ENCODE results near the gene MORN1. TPM values are rescaled to one million over a fixed set of nuclear protein-coding genes. Genes with fewer than 3 reads are reported as not detected.
A peak's percentile ranks its signal among the peaks of the same experiment; 100 is the strongest.

Gene MORN1
- total RNA-seq, 6 experiments from 2014 or later: 5.3 to 8.9 (median 6.9) TPM

DNA sequence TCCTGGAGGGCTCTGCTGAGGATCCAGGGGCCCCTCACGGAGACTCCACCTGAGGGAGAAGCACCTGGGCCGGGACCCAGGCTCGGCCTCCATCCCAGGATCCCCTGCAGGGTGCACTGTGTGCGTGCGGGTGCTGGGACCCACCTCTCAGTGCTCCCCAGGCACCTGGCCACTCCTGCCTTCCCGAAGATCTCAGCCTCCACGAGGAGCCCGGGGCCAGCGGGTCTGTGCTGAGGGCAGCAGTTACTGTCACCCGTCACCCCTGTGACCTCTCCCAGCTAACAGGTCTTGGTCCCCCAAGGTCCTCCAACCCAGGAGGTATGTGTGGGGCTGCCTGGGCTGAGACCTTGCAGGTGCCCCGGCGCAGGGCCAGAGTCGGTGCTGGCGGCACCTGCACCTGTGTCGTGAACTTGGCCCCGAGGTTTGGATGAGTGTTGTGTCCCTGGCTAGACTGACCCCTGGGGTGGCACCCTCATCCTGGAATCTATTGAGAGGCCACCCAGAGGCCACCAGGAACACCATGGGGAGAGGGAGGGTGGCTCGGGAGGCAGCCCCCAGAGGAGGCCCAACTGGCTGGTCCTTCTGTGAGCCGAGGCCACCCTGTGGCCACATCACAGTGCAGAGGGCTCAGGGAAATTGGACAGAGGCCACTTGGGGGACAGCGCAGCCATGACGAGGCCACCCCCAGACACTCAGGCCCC lies 17.7 kb downstream of the MORN1 start:
- Mint-ChIP-seq H3K27me3 (ENCODE audit: insufficient read depth) (no peaks in the 10 kb centered on the region; the same call in 1 of the 2 replicates), H3K4me3 (no peak overlapping the region), H3K4me1 (ENCODE audit: low read depth) (no peaks in the 10 kb centered on the region), H3K36me3 (ENCODE audit: low read depth) (no peaks in the 10 kb centered on the region), H3K9me3 (no peaks in the 10 kb centered on the region), H3K27ac (no peak overlapping the region)
- TF ChIP-seq, protein P1, sequence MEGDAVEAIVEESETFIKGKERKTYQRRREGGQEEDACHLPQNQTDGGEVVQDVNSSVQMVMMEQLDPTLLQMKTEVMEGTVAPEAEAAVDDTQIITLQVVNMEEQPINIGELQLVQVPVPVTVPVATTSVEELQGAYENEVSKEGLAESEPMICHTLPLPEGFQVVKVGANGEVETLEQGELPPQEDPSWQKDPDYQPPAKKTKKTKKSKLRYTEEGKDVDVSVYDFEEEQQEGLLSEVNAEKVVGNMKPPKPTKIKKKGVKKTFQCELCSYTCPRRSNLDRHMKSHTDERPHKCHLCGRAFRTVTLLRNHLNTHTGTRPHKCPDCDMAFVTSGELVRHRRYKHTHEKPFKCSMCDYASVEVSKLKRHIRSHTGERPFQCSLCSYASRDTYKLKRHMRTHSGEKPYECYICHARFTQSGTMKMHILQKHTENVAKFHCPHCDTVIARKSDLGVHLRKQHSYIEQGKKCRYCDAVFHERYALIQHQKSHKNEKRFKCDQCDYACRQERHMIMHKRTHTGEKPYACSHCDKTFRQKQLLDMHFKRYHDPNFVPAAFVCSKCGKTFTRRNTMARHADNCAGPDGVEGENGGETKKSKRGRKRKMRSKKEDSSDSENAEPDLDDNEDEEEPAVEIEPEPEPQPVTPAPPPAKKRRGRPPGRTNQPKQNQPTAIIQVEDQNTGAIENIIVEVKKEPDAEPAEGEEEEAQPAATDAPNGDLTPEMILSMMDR (IDR thresholded peaks at IDR 0.05): peak; percentile 48; the same call in 1 of the 2 replicates
- DNase-seq: no peak

DNA sequence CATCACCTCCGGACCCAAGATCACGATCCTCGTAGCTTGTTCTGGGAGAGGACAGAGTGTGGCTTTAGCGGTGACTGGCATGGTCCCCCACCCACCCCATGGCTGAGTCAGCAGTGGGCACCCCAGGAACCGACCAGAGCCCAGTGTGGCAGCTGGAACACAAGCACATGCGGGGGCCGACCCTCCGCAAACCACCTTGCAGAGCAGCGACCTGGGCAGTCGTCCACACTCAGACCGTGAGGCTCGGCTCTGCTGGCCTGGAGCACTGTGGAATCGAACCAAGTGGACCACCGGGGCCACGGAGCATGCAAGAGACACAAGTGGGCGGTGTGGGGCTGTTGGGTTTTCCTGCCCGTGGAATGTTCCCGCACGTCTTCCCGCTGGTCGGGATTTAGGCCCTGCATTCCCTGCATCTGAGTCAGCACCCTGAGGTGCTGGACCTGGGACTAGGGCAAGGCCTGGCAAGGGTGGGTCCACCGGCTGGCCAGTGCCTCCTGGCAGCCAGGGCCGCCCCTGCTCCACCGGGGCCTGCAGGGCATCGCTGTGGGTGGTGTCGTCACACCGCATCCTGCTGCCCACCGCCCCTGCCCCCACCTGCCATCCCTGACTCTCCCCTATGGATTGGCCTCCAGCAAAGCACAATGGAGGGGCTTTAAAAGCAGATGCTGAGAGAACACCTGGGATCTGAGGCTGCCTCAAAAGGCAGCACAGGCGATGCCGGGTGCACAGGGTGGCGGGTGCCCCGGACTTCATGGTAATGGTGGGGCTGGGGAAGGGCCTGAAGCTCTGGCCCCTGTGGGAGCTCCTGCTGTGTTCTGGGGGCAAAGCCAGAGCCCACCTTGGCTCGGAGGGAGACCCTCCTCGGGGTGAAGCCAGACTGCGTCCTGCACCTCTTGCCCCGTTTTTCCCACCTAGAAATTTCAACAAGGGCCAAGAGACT lies 18.5 kb downstream of the MORN1 start:
- no peak overlapping the region for H3K27ac Mint-ChIP-seq
- H3K27me3 Mint-ChIP-seq (ENCODE audit: insufficient read depth): no peaks in the 10 kb centered on the region; the same call in none of the 2 replicates
- DNase-seq: no peak
- H3K36me3 Mint-ChIP-seq (ENCODE audit: low read depth): no peaks in the 10 kb centered on the region
- no peaks in the 10 kb centered on the region for H3K9me3 Mint-ChIP-seq
- no peaks in the 10 kb centered on the region for H3K4me1 Mint-ChIP-seq (ENCODE audit: low read depth)
- TF ChIP-seq, protein P1 (IDR thresholded peaks at IDR 0.05): no peak
- H3K4me3 Mint-ChIP-seq: no peak overlapping the region

DNA sequence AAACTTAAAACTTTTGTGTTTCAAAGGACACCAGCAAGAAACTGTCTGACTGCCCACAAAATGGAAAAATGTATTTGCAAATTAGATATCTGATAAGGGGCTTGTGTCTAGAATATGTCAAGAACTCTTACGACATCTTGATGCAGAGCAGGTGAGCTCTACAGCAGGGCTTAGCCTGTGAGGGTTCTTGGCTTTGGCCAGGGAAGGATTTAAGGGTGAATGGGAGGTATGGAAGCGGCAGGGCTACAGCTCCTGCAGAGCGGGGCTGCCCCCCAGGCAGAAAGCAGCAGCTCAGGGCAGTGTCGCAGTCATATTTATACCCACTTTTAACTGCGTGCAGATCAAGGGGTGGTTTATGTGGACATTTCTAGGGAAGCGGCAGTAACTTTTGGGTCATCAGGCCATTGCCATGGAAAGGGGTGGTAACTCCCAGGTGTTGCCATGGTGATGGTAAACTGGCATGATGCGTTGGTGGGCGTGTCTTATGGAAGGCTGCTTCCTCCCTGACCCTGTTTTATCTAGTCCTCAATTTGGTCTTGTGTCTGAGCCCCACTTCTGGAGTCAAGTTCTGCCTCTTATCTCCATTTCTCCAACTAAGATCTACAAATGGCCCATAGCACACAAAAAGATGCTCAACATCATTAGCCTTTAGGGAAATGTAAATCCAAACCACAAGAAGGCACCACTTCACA lies 23.2 kb downstream of the MORN1 start:
- H3K9me3 Mint-ChIP-seq: peaks cover 8% of the 10 kb centered on the region
- H3K27ac Mint-ChIP-seq: no peak overlapping the region
- H3K36me3 Mint-ChIP-seq (ENCODE audit: low read depth): peaks cover 7% of the 10 kb centered on the region; the same call in 1 of the 2 replicates
- no peaks in the 10 kb centered on the region; the same call in 1 of the 2 replicates for H3K27me3 Mint-ChIP-seq (ENCODE audit: insufficient read depth)
- TF ChIP-seq, protein P1 (IDR thresholded peaks at IDR 0.05): no peak
- no peak for DNase-seq
- H3K4me1 Mint-ChIP-seq (ENCODE audit: low read depth): no peaks in the 10 kb centered on the region
- H3K4me3 Mint-ChIP-seq: no peak overlapping the region

DNA sequence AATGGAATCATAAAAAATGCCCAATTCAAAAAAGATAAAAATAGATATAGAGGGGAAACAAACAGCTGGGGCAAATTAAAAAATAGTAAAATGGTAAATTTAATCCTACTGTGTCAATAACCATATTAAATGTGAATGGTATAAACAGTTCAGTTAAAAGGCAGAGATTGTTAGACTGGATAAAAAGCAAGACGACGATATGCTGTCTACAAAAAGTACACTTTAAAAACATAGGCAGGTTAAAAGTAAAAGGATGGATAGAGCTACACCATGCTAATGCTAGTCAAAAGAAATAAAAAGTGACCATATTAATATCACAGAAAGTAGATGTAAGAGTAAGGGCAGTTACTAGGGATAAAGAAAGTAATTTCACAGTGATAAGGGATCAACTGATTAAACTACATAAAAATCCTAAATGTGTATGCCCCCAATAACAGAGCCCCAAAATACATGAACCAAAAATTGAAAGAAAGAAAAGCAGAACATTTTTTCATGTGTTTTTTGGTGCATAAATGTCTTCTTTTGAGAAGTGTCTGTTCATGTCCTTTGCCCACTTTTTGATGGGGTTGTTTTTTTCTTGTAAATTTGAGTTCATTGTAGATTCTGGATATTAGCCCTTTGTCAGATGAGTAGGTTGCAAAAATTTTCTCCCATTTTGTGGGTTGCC lies 27.4 kb downstream of the MORN1 start:
- H3K4me1 Mint-ChIP-seq (ENCODE audit: low read depth): peaks cover 13% of the 10 kb centered on the region
- peaks cover 15% of the 10 kb centered on the region for H3K9me3 Mint-ChIP-seq
- TF ChIP-seq, protein P1 (IDR thresholded peaks at IDR 0.05): no peak
- DNase-seq: no peak
- no peaks in the 10 kb centered on the region; the same call in none of the 2 replicates for H3K27me3 Mint-ChIP-seq (ENCODE audit: insufficient read depth)
- H3K4me3 Mint-ChIP-seq: no peak overlapping the region
- H3K36me3 Mint-ChIP-seq (ENCODE audit: low read depth): peaks cover 13% of the 10 kb centered on the region
- no peak overlapping the region for H3K27ac Mint-ChIP-seq
